Endothelial cell of umbilical vein (primary cell): Measurements from ENCODE around the gene TP73. TPM values are rescaled to one million over a fixed set of nuclear protein-coding genes. Genes with fewer than 3 reads are reported as not detected.

Experiments used
- BruUV-seq: library from RNA; stranded (reverse); fragments of 400-500 nt; replicated peaks from 2 replicates; lab custom pipeline; 2021; lab: Mats Ljungman, UMichigan
- CTCF ChIA-PET: fragments of 300-600, 350-600 bp; sonication (Branson Sonifier 250); formaldehyde crosslinking; loops from one replicate; lab custom pipeline; 2021; ENCODE audit warnings: antibody characterized with exemption, inconsistent platforms; lab: Charles Lee
- POLR2A ChIA-PET: fragments of 300-600, 350-600 bp; sonication (Branson Sonifier 250); formaldehyde crosslinking; loops from one replicate; lab custom pipeline; 2021; ENCODE audit warnings: antibody characterized with exemption, inconsistent platforms; lab: Charles Lee
- DNase-seq: peaks from one replicate; pipeline ENCODE4 v3.0.0-alpha.2; 2011; ENCODE audit warnings: low read depth, low spot score
- FAIRE-seq: peaks from 2 replicates; lab custom pipeline; 2011; peaks lifted over from hg19 to GRCh38; lab: Jason Lieb, UNC
- H2AFZ ChIP-seq: 2 replicates; pipeline ENCODE4 v1.6.0; 2012; ENCODE audit warnings: low read depth, low read length, control low read depth, inconsistent platforms
- H3K27ac ChIP-seq: 2 replicates; pipeline ENCODE4 v1.5.1; 2011; ENCODE audit warnings: low read depth, mild to moderate bottlenecking, control low read depth, low read length, moderate library complexity; ENCODE audit not compliant: insufficient read depth
- H3K27me3 ChIP-seq, 2 experiments: 2 replicates each; pipeline versions ENCODE4 v1.6.0 to v1.6.1; 2011; ENCODE audit warnings: low read length in 2 of 2, mixed read lengths in 1 of 2; ENCODE audit not compliant: control insufficient read depth in 2 of 2, insufficient read depth in 2 of 2
- H3K36me3 ChIP-seq, 2 experiments: 2 replicates in 1 of 2; 3 replicates in 1 of 2; pipeline ENCODE4 v1.5.1; 2011; ENCODE audit warnings: low read length in 2 of 2, mild to moderate bottlenecking in 1 of 2, moderate library complexity in 1 of 2; ENCODE audit not compliant: control insufficient read depth in 2 of 2, insufficient read depth in 2 of 2; ENCODE audit errors: extremely low read depth in 1 of 2
- H3K4me1 ChIP-seq: 3 replicates; pipeline ENCODE4 v1.5.1; 2011; ENCODE audit warnings: mild to moderate bottlenecking, low read length; ENCODE audit not compliant: control insufficient read depth, insufficient read depth; ENCODE audit errors: extremely low read depth
- H3K4me2 ChIP-seq: 2 replicates; pipeline ENCODE4 v1.6.1; 2011; ENCODE audit warnings: low read length, control low read depth, mixed read lengths; ENCODE audit not compliant: insufficient read depth
- H3K4me3 ChIP-seq, 3 experiments: fragments of 200-600 bp in 1 of 3; sonication (generic), shearing (Covaris generic) in 1 of 3; replicated peaks in 1 of 3; 2 replicates each; pipeline ENCODE4 v1.5.1; 2011 to 2016; ENCODE audit warnings: control low read depth in 3 of 3, low read length in 3 of 3, mild to moderate bottlenecking in 2 of 3, inconsistent platforms in 1 of 3, low read depth in 1 of 3, moderate library complexity in 1 of 3; ENCODE audit not compliant: insufficient read depth in 1 of 3
- H3K79me2 ChIP-seq: 2 replicates; pipeline ENCODE4 v1.6.0; 2012; ENCODE audit warnings: low read length, inconsistent platforms; ENCODE audit not compliant: control insufficient read depth, insufficient read depth
- H3K9ac ChIP-seq: replicated peaks from 2 replicates; pipeline ENCODE3; 2011; ENCODE audit warnings: low read length, control low read depth; ENCODE audit not compliant: insufficient read depth; ENCODE audit errors: extremely low read depth
- H3K9me1 ChIP-seq: replicated peaks from 3 replicates; pipeline ENCODE4 v1.6.0; 2011; ENCODE audit warnings: mild to moderate bottlenecking, low read length; ENCODE audit not compliant: control insufficient read depth, insufficient read depth; ENCODE audit errors: extremely low read depth
- H3K9me3 ChIP-seq: replicated peaks from 2 replicates; pipeline ENCODE4 v1.5.1; 2012; ENCODE audit warnings: low read length, inconsistent platforms; ENCODE audit not compliant: control insufficient read depth, insufficient read depth
- H4K20me1 ChIP-seq: replicated peaks from 2 replicates; pipeline ENCODE3; 2011; ENCODE audit warnings: mild to moderate bottlenecking, low read length; ENCODE audit not compliant: control insufficient read depth, insufficient read depth; ENCODE audit errors: extremely low read depth
- CTCF ChIP-seq, 2 donors: IDR thresholded peaks; 1 replicate in 1 of 2; 2 replicates in 1 of 2; pipeline ENCODE4 v1.5.1; 2011; ENCODE audit warnings: low read length in 2 of 2, mild to moderate bottlenecking in 2 of 2, moderate library complexity in 2 of 2, control low read depth in 1 of 2, inconsistent platforms in 1 of 2, low read depth in 1 of 2; ENCODE audit not compliant: insufficient read depth in 1 of 2; ENCODE audit errors: extremely low read depth in 1 of 2
- EZH2 ChIP-seq: IDR thresholded peaks from 2 replicates; pipeline ENCODE4 v1.6.1; 2012; ENCODE audit warnings: borderline replicate concordance, low read depth, mild to moderate bottlenecking, moderate library complexity, low read length, inconsistent platforms; ENCODE audit not compliant: severe bottlenecking
- FOS ChIP-seq: IDR thresholded peaks from 2 replicates; pipeline ENCODE4 v1.6.1; 2011; ENCODE audit warnings: mild to moderate bottlenecking, low read length, moderate library complexity, borderline replicate concordance; ENCODE audit not compliant: insufficient read depth
- GATA2 ChIP-seq: IDR thresholded peaks from 2 replicates; pipeline ENCODE4 v1.7.0; 2011; ENCODE audit warnings: low read depth, mild to moderate bottlenecking, moderate library complexity, mixed read lengths, low read length; ENCODE audit not compliant: insufficient read length, insufficient read depth
- JUN ChIP-seq: IDR thresholded peaks from 2 replicates; pipeline ENCODE4 v1.6.1; 2011; ENCODE audit warnings: borderline replicate concordance, low read depth; ENCODE audit not compliant: insufficient read length, insufficient read depth
- MAX ChIP-seq: IDR thresholded peaks from 2 replicates; pipeline ENCODE4 v1.6.1; 2011; ENCODE audit not compliant: insufficient read depth, insufficient read length
- POLR2A ChIP-seq: IDR thresholded peaks from 2 replicates; pipeline ENCODE4 v1.6.1; 2012; ENCODE audit warnings: low read depth, mild to moderate bottlenecking, control low read depth, low read length
- POLR2AphosphoS5 ChIP-seq: IDR thresholded peaks from 2 replicates; pipeline ENCODE4 v1.6.1; 2012; ENCODE audit warnings: low read depth, mild to moderate bottlenecking, control low read depth, low read length, moderate library complexity; ENCODE audit not compliant: insufficient read depth
- dilution Hi-C: fragments of 300-500 bp; cut with MboI; formaldehyde crosslinking; loops from one replicate; pipeline ENCODE4 v1.15.0; 2019; ENCODE audit warnings: low sequenced_read_pairs; ENCODE audit not compliant: extremely low pct_ligation_motif_present
- intact Hi-C: fragments of 100-400 bp; cut with micrococcal nuclease; formaldehyde crosslinking; loops from one replicate; pipeline ENCODE4 v1.10.0; 2022
- polyA plus RNA-seq, 4 experiments: library from polyadenylated mRNA; depleted of rRNA in 3 of 4; stranded (reverse) in 3 of 4; unstranded in 1 of 4; fragments of >200 nt; gene quantifications; 2 replicates each; pipeline versions ENCODE4 v1.2.1 to v1.2.3, GENCODE V29; 2011 to 2012; ENCODE audit warnings: missing spikeins in 1 of 4
- total RNA-seq: library from RNA; stranded (reverse); gene quantifications from 2 replicates; pipeline ENCODE4 v1.2.3, GENCODE V29; 2021

TP73 gene
- total and polyA plus RNA-seq, 2 donors (not counting 3 experiments of a cell fraction or from before 2014, with no cell fraction given) = 0.03 to 0.15 TPM

DNA sequence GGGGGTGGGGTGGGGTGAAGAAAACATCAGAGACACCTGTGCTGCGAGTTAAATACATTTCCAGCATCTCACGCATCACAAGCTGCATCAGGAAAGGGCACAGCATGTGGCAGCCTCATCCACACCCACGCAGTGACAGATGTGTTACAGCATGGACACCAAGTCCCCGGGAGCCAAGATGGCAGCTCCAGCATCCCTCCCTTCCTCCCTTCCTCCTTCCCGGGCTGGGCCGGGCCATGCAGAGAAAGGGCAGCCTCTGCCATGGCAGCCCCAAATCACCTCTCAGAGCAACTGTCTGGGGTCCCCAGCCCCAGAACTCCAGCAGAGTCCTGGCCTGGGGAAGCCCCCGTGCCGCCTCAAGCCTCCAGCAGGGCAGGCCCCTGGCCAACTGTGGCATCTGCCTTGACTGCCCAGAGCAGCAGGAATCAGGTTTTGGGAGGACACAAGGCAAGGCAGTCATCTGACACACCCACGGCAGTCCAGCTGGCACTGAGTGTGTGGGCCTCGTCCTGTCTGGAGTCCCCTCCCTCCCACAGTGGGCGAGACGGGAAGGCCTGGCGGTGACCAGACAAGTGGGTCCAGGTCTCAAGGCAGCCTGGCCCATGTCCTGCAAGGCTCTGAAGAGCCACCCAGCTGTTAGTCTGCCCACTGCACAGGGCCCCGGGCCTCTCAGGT lies 126.4 kb downstream of the TP73 start:
- Histone ChIP-seq H3K4me2 (no peak overlapping the region), H2AFZ (no peak overlapping the region), H3K9me3 (no peaks in the 10 kb centered on the region), H3K4me1 (no peaks in the 10 kb centered on the region), H3K79me2 (no peaks in the 10 kb centered on the region), H3K27ac (no peak overlapping the region), H3K9ac (no peak overlapping the region), H3K36me3 (peaks cover 3 to 31% of the 10 kb centered on the region in 2 experiments), H3K4me3 (no peak overlapping the region), H4K20me1 (no peaks in the 10 kb centered on the region), H3K9me1 (no peaks in the 10 kb centered on the region), H3K27me3 (no peaks in the 10 kb centered on the region)
- CTCF ChIA-PET = no interaction called here
- dilution Hi-C loops (no loop called here), intact Hi-C loops (no loop called here)
- BruUV-seq = no TSS peak
- no peak for TF ChIP-seq GATA2
- no peak for TF ChIP-seq POLR2A
- TF ChIP-seq CTCF (IDR thresholded peaks at IDR 0.05; ENCODE audit: extremely low read depth in 1 of 2, insufficient read depth in 1 of 2, low read depth in 1 of 2, low read length in 2 of 2) = no peak
- TF ChIP-seq FOS = no peak
- no peak for TF ChIP-seq MAX
- TF ChIP-seq POLR2AphosphoS5 = no peak
- no peak for TF ChIP-seq JUN
- no peak for TF ChIP-seq EZH2
- POLR2A ChIA-PET = no interaction called here
- DNase-seq = no peak
- no peak for FAIRE-seq
